Suprapubic skin (tissue), 4 donors: ENCODE results near the gene RPS6KB1.
"Not testable (repeated sequence)": the region's sequence is repeated elsewhere in the genome, so short reads cannot be mapped to it uniquely, and the experiment has no call there.

Source experiments
- CTCF ChIP-seq, 2 donors: fragments of 200-600 bp in 1 of 2; fragments of 450-650 bp in 1 of 2; sonication (generic) in 1 of 2; IDR thresholded peaks; one replicate each; pipeline ENCODE4 v1.5.1; 2016 to 2019; ENCODE audit warnings: antibody characterized with exemption in 2 of 2, mild to moderate bottlenecking in 1 of 2, moderate library complexity in 1 of 2
- EP300 ChIP-seq: sonication (generic); formaldehyde crosslinking; IDR thresholded peaks from one replicate; pipeline ENCODE4 v1.6.1; 2017; ENCODE audit warnings: antibody characterized with exemption
- POLR2A ChIP-seq, 2 donors: fragments of 450-650 bp; IDR thresholded peaks; one replicate each; pipeline ENCODE4 v1.6.1; 2017; ENCODE audit warnings: antibody characterized with exemption in 2 of 2, mild to moderate bottlenecking in 2 of 2, moderate library complexity in 2 of 2
- POLR2AphosphoS5 ChIP-seq, 3 donors: sonication (generic); formaldehyde crosslinking; IDR thresholded peaks; one replicate each; pipeline ENCODE4 v1.6.1; 2017; ENCODE audit warnings: antibody characterized with exemption in 3 of 3

GRCh38 chr17:59850311-59850710 is 42.6 kb upstream of the RPS6KB1 start:
- not testable (repeated sequence) for TF ChIP-seq CTCF (IDR thresholded peaks at IDR 0.05); POLR2A (IDR thresholded peaks at IDR 0.05); POLR2AphosphoS5 (IDR thresholded peaks at IDR 0.05); EP300
